IPS-18c (cell line): ENCODE measurements around the gene CDIPT.
"Not testable (repeated sequence)": the region's sequence is repeated elsewhere in the genome, so short reads cannot be mapped to it uniquely, and the experiment has no call there.

Source experiments
- H3K4me3 ChIP-seq: 2 replicates; pipeline ENCODE4 v1.7.0; 2013; ENCODE audit warnings: low read depth, mild to moderate bottlenecking, low read length, moderate library complexity; ENCODE audit not compliant: insufficient read depth
- H3K9me3 ChIP-seq: one replicate; pipeline ENCODE4 v1.6.1; 2013; ENCODE audit warnings: mild to moderate bottlenecking, low read length, moderate library complexity; ENCODE audit not compliant: control insufficient read depth, insufficient read depth

CDIPT gene

GRCh38 chr16:29844575-29845331 is 18.3 kb downstream of the CDIPT start:
- H3K9me3 ChIP-seq: peaks cover 2% of the 10 kb centered on the region
- H3K4me3 ChIP-seq: no peak overlapping the region

DNA sequence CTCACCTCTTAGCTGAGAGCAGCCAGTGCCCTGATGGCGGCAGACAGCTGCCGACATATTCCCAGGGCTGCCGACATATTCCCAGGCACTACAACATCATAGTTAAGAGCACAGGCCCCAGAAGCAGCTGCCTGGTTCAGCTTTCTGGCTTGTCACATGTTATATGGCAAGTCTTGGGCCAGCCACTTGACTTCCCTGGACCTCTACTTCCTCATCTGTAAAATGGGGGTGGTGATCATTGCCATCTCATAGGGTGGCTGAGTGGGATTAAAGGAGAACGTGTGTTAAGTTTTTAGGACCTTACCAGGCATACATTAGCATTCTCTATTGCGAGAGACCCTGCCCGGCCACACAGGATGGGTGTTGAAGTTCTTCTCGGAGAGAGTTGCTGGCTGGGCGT is 19.1 kb downstream of the CDIPT start:
- no peak overlapping the region for H3K4me3 ChIP-seq
- H3K9me3 ChIP-seq: peaks cover 2% of the 10 kb centered on the region

GRCh38 chr16:29842732-29843346 is 20.2 kb downstream of the CDIPT start:
- peaks cover 2% of the 10 kb centered on the region for H3K9me3 ChIP-seq
- no peak overlapping the region for H3K4me3 ChIP-seq

GRCh38 chr16:29841631-29842030 is 21.4 kb downstream of the CDIPT start:
- H3K4me3 ChIP-seq: no peak overlapping the region
- peaks cover 2% of the 10 kb centered on the region for H3K9me3 ChIP-seq

DNA sequence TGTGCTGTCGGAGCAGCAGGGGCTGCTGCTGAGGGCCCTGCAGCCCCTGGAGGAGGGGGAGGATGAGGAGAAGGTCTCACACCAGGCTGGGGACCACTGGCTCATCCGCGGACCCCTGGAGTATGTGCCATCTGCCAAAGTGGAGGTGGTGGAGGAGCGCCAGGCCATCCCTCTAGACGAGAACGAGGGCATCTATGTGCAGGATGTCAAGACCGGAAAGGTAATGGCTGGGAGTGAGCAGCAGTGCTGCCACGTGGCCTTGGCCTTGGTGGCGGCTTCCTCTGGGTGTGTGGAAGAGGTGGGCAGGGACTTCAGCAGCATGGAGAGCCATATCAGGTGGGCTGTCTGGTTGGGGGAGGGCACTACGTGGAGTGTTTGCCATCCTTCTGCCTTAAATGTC is 22.8 kb downstream of the CDIPT start:
- Histone ChIP-seq H3K4me3 (no peak overlapping the region), H3K9me3 (peaks cover 2% of the 10 kb centered on the region)

GRCh38 chr16:29839822-29840221 is 23.2 kb downstream of the CDIPT start:
- Histone ChIP-seq H3K9me3 (peaks cover 2% of the 10 kb centered on the region), H3K4me3 (no peak overlapping the region)

- no peaks in the 10 kb centered on the region for H3K9me3 ChIP-seq
- H3K4me3 ChIP-seq: no peak overlapping the region
Measured at GRCh38 chr16:29837841-29838240, 25.2 kb downstream of the CDIPT start.

DNA sequence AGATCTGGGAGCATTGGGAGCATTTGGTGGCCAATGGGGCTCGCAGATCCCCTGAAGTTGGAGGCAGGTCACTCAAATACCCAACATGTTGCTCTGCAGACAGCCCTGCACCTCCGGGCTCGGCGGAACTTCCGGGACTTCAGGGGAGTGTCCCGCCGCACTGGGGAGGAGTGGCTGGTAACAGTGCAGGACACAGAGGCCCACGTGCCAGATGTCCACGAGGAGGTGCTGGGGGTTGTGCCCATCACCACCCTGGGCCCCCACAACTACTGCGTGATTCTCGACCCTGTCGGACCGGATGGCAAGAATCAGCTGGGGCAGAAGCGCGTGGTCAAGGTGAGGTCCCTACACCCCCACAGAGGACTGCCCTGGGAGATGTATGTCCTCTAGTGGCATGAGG is 26.4 kb downstream of the CDIPT start:
- Histone ChIP-seq H3K4me3 (no peak overlapping the region), H3K9me3 (no peaks in the 10 kb centered on the region)

- Histone ChIP-seq H3K4me3 (no peak overlapping the region), H3K9me3 (no peaks in the 10 kb centered on the region)
Measured at GRCh38 chr16:29835926-29836325, 27.1 kb downstream of the CDIPT start.

DNA sequence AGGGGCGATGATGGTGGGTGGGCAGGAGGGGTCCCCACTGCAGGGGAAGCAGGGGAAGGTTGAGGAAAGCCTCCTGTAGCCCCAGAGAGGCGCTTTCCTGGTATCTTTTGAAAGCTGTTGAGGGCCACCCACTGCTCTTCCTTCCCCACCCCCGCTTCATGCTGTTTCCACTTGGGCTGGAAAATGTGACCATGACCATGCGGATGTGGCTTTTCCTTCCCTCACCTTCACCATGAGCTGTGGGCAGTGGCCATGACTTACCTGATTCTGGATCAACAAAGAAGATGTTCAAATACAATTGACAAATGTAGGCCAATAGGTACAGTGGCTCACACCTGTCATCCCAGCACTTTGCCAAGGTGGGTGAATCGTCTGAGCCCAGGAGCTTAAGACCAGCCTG is 28.9 kb downstream of the CDIPT start:
- H3K4me3 ChIP-seq: no peak overlapping the region
- no peaks in the 10 kb centered on the region for H3K9me3 ChIP-seq

DNA sequence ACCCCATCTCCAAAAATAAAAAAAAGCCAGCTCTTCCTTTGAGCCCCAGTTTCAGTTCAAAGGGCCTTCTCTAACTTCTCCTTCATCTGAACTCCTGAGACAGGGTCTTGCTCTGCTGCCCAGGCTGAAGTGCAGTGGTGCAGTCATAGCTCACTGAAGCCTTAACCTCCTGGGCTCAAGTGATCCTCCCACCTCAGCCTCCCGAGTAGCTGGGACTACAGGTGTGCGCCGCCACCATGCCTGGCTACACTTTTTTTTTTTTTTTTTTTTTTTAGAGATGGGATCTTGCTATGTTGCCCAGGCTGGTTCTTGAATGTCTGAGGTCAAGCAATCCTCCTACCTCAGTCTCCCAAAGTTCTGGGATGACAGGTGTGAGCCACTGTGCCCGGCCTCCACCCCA is 29.8 kb downstream of the CDIPT start:
- not testable (repeated sequence) for H3K9me3 ChIP-seq, H3K4me3 ChIP-seq

DNA sequence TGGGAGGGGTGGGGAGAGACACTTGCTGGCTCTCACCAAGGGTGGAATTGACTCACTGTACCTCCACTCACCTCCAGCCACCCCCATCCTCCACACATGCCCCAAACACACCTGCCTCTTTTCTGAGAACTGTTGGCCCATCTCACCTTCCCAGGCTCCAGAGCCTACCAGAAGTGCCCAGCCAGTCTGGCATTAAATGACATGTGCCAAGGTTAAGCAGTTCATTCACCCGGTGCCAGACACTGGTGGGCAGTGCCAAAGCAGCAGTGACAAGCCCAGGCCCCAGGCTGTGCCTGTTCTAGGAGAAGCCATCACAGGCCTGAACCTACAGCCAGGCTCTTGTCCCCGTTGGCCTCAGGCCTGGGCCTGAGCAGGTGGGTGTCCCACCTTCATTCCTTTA is 31.5 kb downstream of the CDIPT start:
- H3K4me3 ChIP-seq: no peak overlapping the region
- no peaks in the 10 kb centered on the region for H3K9me3 ChIP-seq

DNA sequence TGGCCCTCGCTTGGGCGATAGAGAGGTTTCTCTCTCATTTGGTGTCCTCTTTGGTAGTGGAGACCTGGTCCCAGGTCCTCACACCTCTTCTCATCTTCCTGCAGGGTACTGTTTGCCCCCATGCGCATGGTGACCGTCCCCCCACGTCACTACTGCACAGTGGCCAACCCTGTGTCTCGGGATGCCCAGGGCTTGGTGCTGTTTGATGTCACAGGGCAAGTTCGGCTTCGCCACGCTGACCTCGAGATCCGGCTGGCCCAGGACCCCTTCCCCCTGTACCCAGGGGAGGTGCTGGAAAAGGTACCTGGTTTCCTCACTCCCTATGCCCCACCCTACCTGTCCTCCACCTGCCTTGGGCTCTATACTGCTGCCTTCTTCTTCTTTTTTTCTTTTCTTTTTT is 32.3 kb downstream of the CDIPT start:
- H3K9me3 ChIP-seq: no peaks in the 10 kb centered on the region
- H3K4me3 ChIP-seq: no peak overlapping the region

DNA sequence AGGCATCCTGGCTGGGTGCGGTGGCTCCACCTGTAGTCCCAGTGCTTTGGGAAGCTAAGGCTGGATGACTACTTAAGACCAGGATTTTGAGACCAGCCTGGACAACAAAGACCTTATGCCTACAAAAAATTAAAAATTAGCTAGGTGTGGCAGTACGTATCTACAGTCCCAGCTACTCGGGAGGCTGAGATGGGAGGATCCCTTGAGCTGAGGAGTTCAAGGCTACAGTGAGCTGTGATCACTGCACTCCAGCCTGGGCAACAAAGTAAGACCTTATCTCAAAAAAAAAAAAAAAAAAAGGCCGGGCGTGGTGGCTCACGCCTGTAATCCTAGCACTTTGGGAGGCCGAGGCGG is 36.7 kb downstream of the CDIPT start:
- H3K9me3 ChIP-seq: no peaks in the 10 kb centered on the region
- H3K4me3 ChIP-seq: no peak overlapping the region

GRCh38 chr16:29825145-29826044 is 37.6 kb downstream of the CDIPT start:
- H3K4me3 ChIP-seq: no peak overlapping the region
- H3K9me3 ChIP-seq: no peaks in the 10 kb centered on the region

GRCh38 chr16:29824589-29825144 is 38.4 kb downstream of the CDIPT start:
- no peak overlapping the region for H3K4me3 ChIP-seq
- H3K9me3 ChIP-seq: no peaks in the 10 kb centered on the region

GRCh38 chr16:29821643-29822115 is 41.3 kb downstream of the CDIPT start:
- no peak overlapping the region for H3K4me3 ChIP-seq

More at GRCh38 chr16:29821643-29822115, 41.3 kb downstream of the CDIPT start:
- H3K9me3 ChIP-seq: no peaks in the 10 kb centered on the region
